Stimulated activated CD8-positive, alpha-beta memory T cell treated with anti-CD3 and anti-CD28 coated beads, Interleukin-7, amount 100 ng/mL, for 24 hours (primary cell): ENCODE results near the gene ANTXR2.
"Not testable (repeated sequence)": the region's sequence is repeated elsewhere in the genome, so short reads cannot be mapped to it uniquely, and the experiment has no call there.

ENCODE experiments used
- DNase-seq: peaks from one replicate; pipeline ENCODE4 v3.0.0-alpha.2; 2020; ENCODE audit warnings: low read depth

The ANTXR2 gene

GRCh38 chr4:80017125-80017854, 55.7 kb downstream of the ANTXR2 start:
- DNase-seq = no peak

DNA sequence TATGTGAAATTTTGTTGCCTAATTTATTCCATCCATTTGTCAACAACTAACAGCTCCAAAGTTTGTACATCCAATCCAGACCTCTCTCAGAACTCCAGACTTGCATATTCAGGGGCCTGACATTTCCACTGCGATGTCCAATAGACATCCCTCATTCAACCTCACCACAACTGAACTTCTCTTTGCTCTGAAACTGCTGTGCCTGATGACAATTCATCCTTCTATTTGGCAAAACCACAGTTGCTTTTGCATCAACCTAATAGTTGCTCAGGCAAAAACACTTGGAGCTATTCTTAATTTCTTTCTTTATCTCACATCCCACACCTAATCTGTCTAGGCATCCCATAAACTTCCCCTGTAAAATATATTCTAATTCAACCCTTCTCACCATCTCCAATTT, 56.5 kb downstream of the ANTXR2 start:
- DNase-seq = no peak

GRCh38 chr4:80015407-80016189, 57.4 kb downstream of the ANTXR2 start:
- DNase-seq = no peak

- DNase-seq = no peak
Observed at GRCh38 chr4:80014531-80014930, 58.5 kb downstream of the ANTXR2 start.

- DNase-seq = no peak
Observed at GRCh38 chr4:80012291-80012690, 60.7 kb downstream of the ANTXR2 start.

- no peak for DNase-seq
Observed at GRCh38 chr4:80011636-80012236, 61.3 kb downstream of the ANTXR2 start.

- DNase-seq = no peak
Observed at GRCh38 chr4:80010316-80010715, 62.7 kb downstream of the ANTXR2 start.

DNA sequence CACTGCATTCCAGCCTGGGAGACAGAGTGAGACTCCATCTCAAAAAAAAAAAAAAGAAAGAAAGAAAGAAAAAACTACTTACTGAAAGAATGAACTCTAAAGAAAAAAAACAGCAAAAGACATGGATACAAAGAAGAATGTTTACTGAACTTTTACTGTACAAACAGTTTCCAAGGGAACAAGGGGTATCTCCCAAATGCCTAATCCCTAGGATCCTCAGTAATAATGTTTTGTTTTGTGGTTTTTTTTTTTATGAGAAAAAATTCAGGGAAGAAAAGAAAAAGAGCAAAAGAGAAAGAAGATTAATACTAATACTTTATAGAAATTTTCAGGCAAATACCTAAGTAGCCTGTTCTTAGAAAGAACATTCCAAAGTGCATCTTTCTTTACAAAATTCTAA, 63.2 kb downstream of the ANTXR2 start:
- no peak for DNase-seq

DNA sequence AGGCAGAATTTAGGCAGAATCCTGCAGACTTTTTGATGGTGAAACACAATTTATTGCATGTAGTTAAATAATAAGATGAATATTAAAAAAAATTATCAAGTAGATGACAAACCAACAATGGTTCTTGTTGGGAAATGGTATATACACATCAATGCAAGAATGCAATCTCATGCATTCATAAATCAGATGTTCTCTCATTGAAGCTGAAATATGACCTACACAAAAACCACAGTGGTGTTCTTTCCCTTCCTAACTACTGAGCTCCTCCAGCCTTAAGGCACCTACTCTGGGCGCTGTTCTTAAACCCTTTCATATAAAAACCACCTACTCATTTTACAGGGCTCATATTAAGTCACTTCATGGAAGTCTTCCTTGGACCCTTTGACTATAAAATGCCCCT, 64.1 kb downstream of the ANTXR2 start:
- no peak for DNase-seq

- DNase-seq = no peak
Observed at GRCh38 chr4:80008351-80008750, 64.7 kb downstream of the ANTXR2 start.

DNA sequence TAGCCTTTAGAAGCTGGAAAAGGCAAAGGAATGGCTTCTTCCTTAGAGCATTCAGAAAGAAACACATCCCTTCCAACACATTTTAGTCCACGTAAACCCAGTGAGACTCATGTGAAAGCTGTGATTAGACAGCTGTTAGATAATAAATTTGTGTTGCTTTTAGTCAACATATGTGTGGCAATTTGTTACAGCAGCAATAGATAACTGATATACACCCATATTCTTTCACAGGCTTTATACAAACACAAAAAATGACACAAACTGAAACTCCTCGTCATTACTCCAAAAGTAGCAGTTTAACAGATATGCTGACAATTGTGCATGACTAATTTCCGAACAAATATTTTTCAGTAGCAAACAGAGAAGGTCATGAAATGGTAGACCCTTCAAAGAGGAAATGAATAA, 65.3 kb downstream of the ANTXR2 start:
- no peak for DNase-seq

DNA sequence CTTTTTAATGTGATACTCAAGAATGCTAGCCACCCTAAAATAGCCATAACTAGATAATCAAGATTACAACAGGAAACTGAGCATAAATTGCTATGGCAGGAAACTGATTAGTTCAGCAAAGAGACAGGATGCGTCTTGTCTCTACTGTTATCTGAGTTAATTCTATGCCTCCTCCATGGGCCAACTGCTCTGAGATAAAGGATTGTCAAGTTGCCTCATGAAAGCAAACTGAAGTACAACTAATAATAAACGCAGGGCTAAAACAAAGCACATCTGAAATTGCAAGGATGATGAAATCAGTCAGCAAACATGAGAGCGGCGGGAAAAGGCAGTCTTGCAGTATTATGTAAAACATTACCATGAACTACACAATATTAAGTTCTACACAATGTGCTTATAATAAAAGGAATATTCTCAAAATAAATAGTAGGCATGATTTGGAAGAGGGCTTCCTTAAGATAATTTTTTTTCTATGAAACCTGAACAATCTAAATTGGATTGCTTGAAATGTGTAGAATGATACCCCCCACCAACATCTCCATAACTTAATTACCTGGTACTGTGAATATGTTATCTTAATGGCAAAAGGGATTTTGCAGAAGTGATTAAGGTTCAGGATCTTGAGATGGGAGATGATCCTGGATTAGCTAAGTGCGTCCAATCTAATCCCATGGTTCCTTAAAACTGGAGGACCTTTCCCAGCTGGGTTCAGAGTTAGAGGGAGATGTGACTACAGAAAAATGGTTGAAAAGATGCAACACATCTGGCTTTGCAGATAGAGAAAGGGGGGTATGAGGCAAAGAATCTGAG, 65.9 kb downstream of the ANTXR2 start:
- no peak for DNase-seq

DNA sequence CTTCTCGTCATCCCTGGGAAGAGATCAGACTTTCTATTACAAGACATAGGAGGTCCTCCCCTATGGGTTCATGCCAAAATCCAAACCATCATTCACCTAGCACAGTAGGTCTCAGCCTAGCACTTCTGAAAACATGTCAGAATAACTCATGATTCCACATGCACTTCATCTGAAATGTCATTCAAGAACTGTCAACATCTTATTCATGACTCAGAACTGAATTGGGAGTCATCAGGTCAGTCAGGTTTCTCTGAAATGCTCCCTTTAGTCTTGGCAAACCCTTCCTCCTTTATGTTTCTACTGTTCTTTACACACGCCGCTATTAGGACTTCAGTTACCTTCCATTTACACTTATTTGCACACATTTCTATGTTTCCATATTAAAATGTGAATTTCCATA, 67.2 kb downstream of the ANTXR2 start:
- DNase-seq = no peak

- DNase-seq = no peak
Observed at GRCh38 chr4:80004319-80004718, 68.7 kb downstream of the ANTXR2 start.

GRCh38 chr4:80002559-80002958, 70.5 kb downstream of the ANTXR2 start:
- not testable (repeated sequence) for DNase-seq

DNA sequence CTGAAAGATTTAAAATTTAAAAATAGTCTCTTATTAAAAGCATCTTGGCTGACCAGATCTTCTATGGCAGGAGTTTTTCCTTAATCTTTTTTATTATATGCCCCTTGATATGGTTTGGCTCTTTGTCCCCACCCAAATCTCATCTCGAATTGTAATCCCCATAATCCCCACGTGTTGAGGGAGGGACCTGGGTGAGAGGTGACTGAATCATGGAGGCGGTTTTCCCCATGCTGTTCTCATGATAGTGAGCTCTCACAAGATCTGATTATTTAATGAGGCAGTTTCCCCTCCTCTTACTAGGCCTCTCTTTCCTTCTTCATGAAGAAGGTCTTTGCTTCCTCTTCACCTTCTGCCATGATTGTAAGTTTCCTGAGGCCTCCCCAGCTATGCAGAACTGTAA, 74.0 kb downstream of the ANTXR2 start:
- not testable (repeated sequence) for DNase-seq

DNA sequence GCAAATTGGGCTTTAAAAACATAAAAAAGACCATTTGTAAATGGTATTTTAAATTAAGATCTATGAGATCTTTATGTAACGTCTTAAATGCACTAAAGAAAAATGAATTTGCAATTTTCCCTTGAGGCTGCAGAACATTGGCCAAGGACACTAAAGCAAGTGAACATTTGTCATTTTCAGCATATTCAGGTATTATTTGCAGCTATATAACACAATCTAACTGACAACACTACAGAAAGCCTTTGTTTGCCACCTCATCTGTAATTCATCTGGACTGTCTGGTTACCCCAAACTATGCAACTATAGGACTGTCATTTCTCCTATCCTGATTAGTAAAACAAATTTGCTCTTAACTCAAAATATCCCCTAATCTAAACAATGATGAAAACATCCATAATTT, 74.8 kb downstream of the ANTXR2 start:
- DNase-seq = no peak

DNA sequence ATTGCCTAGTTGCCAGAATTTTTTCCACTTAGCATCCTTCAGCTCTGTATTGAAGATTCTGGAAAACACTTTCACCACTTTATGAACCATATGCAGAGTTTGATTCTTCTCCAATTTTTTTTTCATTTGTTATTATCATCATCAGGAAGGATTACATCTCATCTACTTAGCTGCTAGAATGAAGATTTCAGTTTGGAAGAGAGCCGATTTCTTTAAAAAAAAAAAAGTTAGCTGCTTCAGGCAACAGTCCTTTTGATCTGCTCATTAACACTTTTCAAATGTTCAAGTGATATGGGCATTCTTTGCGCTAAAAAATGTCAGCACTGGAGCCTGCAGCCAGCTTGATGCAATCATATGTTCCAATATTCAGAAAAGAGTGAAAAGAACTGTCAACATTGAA, 76.2 kb downstream of the ANTXR2 start:
- no peak for DNase-seq

DNA sequence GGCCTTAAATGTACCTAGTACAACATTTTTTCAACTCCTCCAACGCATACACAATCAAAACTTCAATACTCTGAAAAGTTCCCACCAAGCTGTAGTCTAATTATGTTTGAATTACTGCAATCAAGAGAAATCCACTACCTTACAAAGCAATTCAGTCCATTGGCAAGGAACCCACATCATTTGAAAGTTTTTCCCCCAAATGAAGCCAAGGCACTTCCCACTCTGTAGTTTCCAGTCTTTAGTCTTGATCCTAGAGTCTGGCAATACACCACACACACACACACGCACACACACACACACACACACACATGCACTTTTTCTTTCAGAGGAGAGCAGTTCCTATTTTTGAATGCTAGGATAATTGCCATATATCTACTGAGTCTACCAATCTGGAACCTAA, 79.6 kb downstream of the ANTXR2 start:
- DNase-seq = no peak

- no peak for DNase-seq
Observed at GRCh38 chr4:79991601-79992000, 81.4 kb downstream of the ANTXR2 start.

DNA sequence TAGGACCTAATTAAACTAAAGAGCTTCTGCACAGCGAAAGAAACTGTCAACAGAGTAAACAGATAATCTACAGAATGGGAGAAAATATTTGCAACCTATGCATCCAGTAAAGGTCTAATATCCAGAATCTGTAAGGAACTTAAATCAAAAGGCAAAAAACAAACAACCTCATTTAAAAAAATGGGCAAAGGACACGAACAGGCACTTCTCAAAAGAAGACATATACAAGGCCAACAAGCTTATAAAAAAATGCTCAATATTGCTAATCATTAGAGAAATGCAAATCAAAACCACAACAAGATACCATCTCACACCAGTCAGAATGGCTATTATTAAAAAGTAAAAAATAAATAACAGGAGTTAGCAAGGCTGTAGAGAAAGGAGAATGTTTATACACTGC, 81.9 kb downstream of the ANTXR2 start:
- not testable (repeated sequence) for DNase-seq

DNA sequence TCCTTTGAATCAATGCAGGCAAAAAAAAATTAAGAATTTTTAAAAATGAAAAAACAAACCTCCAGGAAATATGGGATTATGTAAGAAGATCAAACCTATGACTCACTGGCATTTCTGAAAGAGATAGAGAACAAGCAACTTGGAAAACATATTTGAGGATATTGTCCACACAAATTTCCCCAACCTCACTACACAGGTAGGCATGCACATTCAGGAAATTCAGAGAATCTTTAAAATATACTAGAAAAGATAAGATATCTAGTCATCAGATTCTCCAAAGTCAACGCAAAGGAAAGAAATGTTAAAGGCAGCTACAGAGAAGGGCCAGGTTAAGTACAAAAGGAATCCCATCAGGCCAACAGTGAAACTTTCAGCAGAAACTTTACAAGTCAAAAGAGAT, 85.6 kb downstream of the ANTXR2 start:
- no peak for DNase-seq
